GDM1 (cell line): ENCODE measurements around the gene RHEX.
"Not testable (repeated sequence)": the region's sequence is repeated elsewhere in the genome, so short reads cannot be mapped to it uniquely, and the experiment has no call there.

Experiments used
- DNase-seq: peaks from one replicate; lab custom pipeline; 2025; lab: John Stamatoyannopoulos, UW

Gene RHEX

DNA sequence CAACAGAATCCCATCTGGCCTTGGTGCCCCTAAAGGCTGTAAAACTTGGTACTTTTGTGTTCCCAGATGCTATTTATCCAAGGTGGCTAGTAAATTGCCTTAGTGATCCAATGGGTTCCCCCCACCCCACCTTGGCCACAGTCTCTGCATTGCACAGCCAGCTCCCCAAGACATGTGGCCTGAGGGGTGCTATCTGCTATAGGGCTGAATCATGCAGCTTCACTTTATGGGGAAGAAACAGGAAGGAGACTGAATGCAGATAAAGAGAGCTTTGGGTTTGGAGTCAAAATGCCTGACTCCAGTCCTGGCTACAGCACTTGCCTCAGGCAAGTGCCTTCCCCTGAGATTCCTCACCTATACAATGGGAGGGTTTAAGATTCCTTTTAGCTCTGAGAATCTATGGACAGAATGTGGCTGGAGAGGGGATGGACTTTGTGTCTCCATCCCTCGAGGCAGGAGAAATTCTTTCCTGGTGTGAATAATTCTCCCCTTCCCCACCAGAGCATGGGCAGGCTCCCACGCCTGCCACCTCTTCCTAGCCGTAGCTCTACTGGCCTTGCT, 6.5 kb downstream of the RHEX start:
- DNase-seq = no peak

DNA sequence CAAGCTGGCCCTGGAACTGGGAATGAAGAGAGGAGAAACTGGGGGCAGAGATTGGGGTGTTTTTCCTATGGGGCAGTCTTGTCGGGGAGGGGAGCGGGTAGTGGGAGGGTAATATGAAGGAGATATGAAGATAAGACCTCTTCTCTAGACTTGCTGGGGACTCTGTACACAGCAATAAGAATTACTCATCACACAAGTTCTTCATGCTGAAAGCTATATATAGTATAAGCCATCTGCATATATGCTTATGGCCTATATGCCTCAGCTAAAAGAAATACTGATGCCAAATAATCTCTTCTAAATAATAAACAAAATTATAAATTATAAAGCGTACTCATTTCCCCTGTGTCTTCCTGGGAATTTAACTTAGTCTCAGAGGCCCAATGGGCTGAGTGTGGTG, 7.9 kb downstream of the RHEX start:
- no peak for DNase-seq

DNA sequence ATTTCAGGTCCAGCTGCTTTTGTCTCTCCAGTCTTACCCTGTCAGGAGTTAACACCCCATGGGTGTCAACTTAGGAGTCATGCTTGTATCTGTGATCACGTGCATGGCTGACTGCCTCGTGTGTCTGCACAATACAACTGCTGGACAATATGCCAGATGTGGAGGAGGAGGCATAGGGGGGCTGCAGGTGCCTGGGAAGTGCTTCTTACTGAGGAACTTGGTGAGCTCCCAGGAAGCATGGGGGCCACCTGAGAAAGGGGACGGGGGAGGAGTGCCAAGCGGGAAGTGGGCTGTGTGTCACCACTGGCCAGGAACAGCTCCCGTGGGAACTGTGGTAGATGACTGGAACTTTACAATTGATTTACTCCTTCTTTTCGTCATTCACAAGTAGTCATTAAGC, 9.5 kb downstream of the RHEX start:
- DNase-seq = no peak

DNA sequence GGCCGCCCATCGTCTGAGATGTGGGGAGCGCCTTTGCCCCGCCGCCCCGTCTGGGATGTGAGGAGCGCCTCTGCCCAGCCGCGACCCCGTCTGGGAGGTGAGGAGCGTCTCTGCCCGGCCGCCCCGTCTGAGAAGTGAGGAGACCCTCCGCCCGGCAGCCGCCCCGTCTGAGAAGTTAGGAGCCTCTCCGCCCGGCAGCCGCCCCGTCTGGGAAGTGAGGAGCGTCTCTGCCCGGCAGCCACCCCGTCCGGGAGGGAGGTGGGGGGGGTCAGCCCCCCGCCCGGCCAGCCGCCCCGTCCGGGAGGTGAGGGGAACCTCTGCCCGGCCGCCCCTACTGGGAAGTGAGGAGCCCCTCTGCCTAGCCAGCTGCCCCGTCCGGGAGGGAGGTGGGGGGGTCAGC, 11.0 kb downstream of the RHEX start:
- DNase-seq = not testable (repeated sequence)

- DNase-seq = not testable (repeated sequence)
Observed at GRCh38 chr1:206064501-206064900, 11.5 kb downstream of the RHEX start.

DNA sequence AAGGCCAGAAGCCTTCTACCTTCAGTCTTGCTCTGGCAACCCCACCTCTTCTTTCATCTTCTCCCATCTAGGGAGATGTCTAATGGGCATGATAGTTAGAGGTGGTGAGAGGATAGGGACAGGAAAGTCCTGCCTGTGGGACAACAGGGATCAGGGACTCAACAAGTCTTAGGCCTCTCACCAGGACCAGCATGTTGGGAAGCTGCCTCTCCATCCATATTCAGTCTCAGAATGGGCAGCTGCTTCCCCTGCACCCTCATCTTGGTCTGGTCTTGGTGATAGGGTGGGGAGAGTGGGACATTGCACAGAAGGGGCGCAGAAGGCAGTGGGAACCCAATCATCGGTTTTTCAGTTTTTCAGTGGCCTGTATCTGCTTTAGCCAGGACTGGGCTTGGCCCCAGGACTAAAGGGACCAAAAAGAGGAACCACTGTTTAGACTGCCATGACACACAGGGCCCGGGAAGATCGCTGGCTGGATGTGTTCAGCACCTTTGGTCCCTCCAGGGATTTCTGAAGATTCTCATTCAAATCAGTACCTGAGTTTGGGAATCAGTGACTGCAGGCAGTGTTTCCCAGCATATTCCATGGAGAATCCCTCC, 12.7 kb downstream of the RHEX start:
- DNase-seq = no peak

DNA sequence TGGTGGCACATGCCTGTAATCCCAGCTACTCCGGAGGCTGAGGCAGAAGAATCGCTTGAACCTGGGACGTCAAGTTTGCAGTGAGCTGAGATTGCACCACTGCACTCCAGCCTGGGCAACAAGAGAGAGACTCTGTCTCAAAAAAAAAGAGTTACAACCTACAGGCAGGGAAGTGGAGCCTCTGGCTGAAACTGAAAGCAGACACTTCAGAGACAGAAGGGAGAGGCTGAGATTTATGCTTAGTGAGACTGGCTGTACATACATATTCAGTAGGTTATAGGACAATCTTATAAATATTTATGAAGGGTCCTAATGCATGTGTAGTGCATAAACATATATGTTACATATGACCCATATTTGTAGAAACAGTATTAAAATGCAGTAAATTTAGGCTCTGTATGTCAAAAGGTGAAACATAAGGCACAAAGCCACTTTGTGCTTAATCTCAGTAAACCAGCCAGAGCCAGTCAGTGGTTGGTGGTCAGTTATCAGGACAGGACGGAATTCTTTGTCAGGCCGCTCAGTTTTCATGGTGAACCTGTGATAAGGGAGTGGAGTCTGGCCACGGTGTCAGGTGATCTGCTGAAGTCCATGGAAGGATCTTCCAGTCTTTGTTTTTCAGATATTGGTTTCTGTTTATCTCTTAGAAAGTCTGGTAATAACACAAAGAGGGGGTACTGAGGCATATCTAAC, 13.7 kb downstream of the RHEX start:
- no peak for DNase-seq

DNA sequence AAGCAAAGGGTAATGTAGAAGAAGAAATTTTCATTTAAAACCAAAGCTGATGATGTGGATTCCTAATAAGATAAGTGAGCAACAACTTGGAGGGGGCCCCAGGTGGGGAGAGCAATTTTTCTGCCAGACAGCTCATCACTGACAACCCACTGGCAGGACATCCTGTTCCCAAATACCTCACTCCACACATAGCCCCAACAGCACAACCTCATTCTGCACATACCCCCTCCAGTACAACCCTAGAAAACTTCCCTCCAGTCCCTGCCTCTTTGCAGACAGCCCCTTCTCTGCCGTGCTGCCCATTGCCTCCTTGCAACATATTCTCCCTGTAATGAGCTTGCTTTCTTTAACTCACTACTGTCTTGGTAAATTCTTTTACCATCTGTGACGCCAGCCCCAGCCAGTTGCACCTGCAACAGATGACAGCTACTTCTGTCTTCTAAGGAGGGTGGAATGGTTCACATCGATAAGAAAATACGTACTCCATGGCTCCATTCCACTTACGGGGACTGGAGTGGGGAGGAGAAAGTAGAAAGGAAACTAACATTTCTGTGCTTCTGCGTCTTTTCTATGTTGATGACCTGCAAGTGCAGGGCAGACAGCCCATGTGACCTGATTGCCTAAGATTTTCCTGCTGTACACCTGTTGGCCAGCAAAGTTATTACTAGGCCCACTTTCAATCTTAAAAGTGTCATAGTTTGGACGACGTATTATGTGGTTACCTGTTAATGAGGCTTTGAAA, 14.7 kb downstream of the RHEX start:
- no peak for DNase-seq

GRCh38 chr1:206068314-206068713, 15.3 kb downstream of the RHEX start:
- DNase-seq = peak; percentile 20

DNA sequence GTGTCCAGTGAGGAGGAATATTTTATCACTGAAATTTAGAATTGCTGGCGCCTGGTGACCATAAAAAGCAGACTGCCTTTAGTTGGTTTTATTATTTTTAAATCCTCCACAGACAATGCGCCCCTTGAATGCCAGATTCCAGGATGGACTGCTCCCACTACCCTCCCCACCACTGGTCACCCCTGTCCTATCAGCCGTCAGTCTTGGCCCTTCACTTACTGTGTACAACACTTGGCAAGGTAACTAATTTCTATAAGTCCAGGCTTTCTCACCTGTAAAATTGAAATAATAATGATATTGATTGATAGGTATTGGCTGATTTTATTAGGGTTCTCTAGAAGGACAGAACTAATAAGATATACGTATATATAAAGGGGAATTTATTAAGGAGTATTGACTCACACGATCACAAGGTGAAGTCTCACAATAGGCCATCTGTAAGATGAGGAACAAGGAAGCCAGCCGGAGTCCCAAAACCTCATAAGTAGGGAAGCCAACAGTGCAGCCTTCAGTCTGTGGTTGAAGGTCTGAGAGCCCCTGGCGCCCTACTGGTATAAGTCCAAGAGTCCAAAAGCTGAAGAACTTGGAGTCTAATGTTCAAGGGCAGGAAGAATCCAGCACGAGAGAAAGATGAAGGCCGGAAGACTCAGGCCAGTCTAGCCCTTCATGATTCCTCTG, 17.8 kb downstream of the RHEX start:
- DNase-seq = no peak

DNA sequence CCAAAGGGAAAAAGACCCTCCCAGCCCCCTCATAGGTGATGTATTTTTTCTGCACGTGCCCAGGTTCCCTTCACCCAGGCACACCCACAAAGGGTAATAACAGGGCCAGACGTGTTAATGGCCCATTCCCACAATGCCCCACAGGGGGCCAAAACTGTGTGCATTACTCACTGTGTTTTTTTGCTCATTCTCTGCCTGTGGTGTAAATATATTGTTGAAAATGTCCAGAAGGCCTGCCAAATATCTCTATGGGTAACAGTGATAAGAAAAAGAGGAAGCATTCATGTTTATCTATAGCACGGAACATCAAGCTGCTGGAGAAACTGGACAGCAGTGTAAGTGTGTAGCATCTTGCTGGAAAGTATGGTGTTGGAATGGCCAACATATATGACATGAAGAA, 21.9 kb downstream of the RHEX start:
- DNase-seq = peak; percentile 42

DNA sequence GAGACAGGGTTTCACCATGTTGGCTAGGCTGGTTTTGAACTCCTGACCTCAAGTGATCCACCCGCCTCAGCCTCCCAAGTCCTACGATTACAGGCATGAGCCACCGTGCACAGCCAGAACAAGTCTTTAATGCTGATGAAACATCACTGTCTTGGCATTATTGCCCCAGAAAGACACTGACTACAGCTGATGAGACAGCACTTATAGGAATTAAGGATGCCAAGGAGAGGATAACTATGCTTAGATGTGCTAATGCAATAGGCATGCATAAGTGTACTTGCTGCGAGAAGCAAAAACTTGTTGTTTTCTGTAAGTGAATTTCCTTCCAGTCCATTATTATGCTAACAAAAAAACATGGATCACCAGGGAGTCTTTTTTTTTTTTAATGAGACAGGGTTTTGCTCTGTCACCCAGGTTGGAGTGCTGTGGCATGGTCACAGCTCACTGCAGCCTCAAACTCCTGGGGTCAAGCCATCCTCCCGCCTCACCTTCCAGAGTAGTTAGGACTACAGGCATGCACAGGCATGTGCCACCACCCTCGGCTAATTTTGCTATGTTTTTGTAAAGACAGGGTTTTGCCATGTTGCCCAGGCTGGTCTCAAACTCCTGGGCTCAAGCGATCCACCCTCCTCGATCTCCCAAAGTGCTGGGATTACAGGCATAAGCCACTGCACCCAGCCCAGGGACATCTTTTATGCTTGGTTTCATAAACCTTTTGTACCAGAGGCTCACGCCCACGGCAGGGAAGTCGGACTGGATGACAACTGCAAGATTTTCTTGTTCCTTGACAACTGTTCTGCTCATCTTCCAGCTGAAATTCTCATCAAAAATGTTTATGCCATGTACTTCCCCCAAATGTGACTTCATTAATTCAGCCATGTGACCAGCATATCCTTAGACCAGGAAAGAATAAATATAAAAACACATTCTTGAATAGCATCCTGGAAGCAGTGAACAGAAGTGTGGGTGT, 23.1 kb downstream of the RHEX start:
- DNase-seq = no peak

GRCh38 chr1:206079135-206079534, 26.2 kb downstream of the RHEX start:
- no peak for DNase-seq

GRCh38 chr1:206080026-206080820, 27.2 kb downstream of the RHEX start:
- peak; percentile 29 for DNase-seq

GRCh38 chr1:206081856-206082255, 28.9 kb downstream of the RHEX start:
- DNase-seq = no peak

GRCh38 chr1:206082831-206083695, 30.1 kb downstream of the RHEX start:
- DNase-seq = no peak

- no peak for DNase-seq
Observed at GRCh38 chr1:206083750-206084149, 30.8 kb downstream of the RHEX start.

DNA sequence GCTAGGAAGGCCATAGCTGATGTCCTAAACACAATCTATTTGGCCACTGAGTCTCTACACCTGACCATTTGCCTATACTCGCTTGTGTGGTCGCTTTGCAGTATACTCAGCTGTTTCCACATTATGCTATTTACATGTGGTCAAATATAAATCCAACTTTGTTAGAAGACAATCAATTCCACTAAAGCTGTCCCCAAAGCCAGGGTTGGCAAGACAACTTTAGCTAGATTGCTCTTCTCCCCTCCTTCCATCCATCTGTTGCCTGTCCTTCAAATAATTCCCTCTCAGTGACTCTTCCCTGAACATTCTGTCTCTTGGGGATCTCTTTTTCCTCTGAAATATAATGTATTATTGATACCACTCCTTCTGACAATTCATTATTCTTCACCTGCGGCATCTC, 34.1 kb downstream of the RHEX start:
- DNase-seq = no peak

- DNase-seq = no peak
Observed at GRCh38 chr1:206089341-206089740, 36.4 kb downstream of the RHEX start.
